ENCODE results near the gene TNRC6B. TPM values are rescaled to one million over a fixed set of nuclear protein-coding genes. Genes with fewer than 3 reads are reported as not detected.

TNRC6B gene
- total RNA-seq, 1 donor from 2014 or later: 43.3 TPM

DNA sequence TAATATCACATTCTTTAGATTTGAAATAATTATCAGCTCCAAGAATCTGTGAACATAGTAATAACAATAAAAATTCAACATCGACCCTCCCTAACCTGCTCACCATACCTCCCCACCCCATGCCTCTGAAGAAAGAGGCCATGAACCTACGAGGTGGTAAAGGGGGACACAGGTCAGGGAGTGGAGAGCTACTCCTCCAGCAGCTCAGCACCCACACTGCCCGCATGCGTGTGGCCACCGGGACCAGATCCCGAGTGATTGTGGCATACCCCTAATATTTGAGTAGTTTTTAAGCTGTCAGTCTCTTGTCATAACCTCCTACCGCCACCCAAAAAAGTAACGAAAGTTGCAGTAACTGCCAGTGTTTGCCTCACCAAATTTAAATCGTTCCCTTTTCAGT is 151.7 kb downstream of the TNRC6B start:
- intact Hi-C loops (cut with DNase I): no loop called here
- ATAC-seq (no peak), DNase-seq (ENCODE audit: missing footprints) (no peak)

DNA sequence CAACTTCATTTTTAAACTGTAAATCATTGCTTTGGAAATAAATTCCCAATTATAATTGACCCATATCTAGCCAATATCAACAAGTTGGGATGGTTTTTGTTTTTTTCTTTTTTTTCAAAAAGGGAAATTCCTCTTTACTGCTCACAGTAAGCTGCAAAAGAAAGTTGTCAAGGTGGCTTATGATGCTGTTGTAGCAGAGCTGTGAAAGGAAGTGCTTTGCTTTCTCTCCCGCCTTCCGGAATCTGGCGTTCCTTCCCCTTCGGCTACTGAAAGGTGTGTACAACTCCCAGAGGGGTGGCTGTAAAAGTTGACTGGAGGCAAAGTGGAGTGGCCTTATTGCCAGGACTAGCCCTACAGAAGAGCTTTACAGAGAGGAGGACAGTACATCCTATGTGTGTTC is 152.4 kb downstream of the TNRC6B start:
- ATAC-seq (no peak), DNase-seq (ENCODE audit: missing footprints) (no peak)
- intact Hi-C loops (cut with DNase I): no loop called here

DNA sequence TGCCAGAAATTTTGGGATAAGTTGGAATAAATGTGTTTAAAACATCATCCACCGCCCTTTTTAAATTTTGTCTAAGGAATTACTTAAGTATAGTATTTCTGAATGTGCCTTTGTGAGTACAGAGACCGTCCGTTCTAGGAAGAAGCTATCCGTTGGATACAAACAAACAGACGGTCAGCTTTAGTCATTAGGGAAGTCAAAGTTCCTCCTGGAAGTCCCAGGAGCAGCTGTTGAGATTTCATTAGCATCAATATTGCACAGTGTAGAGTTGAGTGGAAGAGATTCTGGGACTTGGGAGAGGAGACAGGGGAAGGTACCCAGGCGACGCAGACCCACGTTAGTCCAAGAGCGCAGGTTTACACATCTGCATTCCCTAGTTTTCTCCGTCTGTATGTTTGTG is 152.9 kb downstream of the TNRC6B start:
- ATAC-seq: peak; percentile 31
- intact Hi-C loops (cut with DNase I): no loop called here

DNA sequence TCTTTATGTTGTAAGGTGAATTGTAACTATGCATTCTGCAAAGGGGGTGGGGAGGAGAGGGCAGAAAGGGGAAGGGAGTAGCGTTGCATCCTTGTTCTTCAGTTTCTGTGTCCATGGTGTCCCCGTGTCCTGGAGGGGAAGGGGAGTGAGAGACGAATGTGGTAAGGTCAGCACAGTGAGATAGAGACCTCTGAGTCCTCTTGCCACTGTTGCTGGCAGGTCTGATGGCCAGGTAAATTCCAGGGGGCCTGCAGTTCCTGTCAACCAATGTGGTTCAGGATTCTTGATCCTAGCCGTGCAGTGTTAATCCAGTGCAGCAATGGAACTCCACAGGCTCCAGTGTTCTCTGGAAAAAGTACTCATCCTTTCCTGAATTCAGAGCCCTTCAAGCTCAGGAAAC is 154.0 kb downstream of the TNRC6B start:
- intact Hi-C loops (cut with DNase I): no loop called here
- DNase-seq (ENCODE audit: missing footprints) (no peak), ATAC-seq (no peak)

More for the DNA sequence above, 152.9 kb downstream of the TNRC6B start:
- DNase-seq (ENCODE audit: missing footprints): no peak

DNA sequence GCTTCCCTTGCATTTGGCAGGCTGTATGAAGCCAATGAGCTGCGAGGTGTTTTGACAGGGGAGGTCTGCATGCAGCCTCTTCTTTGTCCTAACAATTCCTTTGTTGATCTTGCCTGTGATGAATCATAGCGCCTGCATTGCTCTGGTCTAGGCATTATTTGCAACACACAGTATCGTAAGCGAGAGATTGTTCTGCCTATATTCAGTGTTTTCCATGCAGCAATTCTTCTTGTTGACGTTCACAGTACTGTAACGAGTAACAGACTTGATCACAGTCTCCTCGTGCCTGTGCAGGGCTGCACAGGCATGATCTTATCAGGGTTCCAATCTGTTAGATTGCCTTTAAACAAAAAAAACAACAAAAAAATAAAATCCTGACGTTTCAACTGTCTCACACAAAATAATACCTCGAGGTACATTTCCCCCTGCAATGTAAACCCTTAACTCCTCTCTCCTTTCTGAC is 154.6 kb downstream of the TNRC6B start:
- intact Hi-C loops (cut with DNase I): no loop called here
- no peak for ATAC-seq
- DNase-seq (ENCODE audit: missing footprints): no peak

DNA sequence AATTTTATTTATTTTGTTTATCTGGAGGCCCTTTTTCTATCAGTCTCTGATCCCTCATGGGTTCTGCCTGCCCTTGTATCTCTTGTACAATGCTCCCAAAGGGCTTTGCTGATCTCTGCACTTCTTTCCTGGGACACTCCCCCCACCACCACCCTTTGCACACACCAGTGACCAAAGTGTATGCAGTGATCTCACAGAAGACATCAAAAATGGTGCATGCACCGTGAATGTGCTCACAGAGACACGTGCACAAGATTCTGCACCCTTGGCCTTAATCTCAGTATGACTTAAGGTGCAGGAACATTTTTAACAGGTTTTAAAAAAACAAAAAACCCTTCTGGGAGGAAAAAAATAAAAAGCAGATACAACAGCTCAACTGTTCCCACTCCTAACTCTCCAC is 156.3 kb downstream of the TNRC6B start:
- ATAC-seq: no peak
- no peak for DNase-seq (ENCODE audit: missing footprints)
- intact Hi-C loops (cut with DNase I): no loop called here

DNA sequence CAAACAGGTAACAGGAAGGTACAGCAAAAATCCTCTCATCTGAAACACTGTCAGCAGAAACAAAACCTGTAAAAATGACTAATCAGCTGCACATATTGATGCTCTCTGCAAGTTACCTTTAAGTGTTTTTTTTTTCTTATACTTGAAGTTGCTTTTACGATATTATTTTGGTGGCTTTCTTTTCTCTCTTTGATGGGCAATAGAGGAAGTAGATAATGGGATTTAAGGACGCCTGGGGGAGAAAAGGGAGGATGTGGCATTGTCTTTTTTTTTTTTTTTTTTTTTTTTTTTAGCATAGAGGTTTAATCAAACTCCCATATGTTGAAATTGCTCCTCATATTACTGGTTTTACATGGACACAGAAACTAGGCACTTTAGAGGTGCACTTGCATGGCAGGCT is 157.2 kb downstream of the TNRC6B start:
- DNase-seq (ENCODE audit: missing footprints) (no peak), ATAC-seq (no peak)
- intact Hi-C loops (cut with DNase I): no loop called here

DNA sequence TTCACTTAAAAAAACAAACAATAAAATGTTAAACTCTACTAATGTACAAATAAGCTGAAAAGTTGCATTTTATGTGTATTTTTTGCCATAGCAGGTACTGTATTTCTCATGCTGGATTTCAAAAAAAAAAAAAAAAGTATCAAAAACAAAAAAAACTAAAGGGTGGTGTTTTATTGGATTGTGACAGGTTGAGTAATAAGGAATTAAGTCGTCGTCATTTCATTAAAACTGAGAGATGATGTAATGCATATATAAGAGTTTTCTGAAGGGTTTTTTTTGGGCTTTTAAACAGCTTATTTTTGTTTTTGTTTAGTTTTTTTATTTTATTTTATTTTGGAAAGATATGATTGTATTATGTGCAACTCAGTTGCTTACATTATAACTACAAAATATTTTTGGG is 157.6 kb downstream of the TNRC6B start:
- no peak for DNase-seq (ENCODE audit: missing footprints)
- intact Hi-C loops (cut with DNase I): no loop called here
- no peak for ATAC-seq

DNA sequence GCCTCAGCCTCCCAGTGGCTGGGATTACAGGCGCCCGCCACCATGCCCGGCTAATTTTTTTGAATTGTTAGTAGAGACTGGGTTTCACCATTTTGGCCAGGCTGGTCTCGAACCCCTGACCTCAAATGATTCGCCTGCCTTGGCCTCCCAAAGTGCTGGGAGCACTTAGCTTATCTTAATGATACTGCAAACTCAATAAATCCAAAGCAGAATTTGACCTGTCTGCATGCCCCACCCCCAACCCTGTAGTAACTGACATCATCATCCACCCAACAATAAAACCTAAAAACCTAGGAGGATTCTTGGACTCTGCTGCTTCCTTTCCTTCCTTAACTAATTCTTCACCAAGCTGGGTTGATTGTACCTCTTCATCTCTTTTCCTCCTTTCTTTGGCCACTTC is 162.3 kb downstream of the TNRC6B start:
- ATAC-seq: no peak
- intact Hi-C loops (cut with DNase I): no loop called here
- DNase-seq (ENCODE audit: missing footprints): no peak

DNA sequence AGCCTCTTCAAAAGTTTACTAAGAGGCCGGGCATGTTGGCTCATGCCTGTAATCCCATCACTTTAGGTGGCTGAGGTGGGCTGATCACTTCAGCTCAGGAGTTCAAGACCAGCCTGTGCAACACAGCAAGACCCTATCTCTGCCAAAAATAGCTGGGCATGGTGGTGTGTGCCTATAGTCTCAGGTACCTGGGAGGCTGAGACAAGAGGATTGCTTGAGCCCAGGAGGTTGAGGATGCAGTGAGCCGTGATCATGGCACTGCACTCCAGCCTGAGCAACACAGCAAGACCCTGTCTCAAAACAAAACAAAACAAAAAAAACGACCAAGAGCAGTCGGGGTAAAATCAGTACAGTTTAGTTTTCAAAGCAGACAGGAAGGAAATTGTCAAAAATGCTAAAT is 163.9 kb downstream of the TNRC6B start:
- no peak for DNase-seq (ENCODE audit: missing footprints)
- ATAC-seq: no peak
- intact Hi-C loops (cut with DNase I): no loop called here

DNA sequence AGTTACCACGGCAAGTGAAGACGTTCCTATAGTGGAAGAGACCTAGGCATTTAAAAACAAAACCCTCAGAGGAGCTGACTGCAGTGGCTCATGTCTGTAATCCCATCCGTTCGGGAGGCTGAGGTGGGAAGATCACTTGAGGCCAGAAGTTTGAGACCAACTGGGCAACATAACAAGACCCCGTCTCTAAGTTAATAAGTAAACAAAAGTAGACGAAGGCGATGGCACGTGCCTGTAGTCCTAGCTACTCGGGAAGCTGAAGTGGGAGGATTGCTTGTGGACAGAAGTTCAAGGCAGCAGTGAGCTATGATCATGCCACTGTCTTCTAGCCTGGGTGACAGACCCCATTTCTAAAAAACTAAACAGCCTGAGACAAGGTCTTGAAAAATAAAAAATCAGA is 164.8 kb downstream of the TNRC6B start:
- intact Hi-C loops (cut with DNase I): no loop called here
- ATAC-seq: no peak
- DNase-seq (ENCODE audit: missing footprints): no peak

DNA sequence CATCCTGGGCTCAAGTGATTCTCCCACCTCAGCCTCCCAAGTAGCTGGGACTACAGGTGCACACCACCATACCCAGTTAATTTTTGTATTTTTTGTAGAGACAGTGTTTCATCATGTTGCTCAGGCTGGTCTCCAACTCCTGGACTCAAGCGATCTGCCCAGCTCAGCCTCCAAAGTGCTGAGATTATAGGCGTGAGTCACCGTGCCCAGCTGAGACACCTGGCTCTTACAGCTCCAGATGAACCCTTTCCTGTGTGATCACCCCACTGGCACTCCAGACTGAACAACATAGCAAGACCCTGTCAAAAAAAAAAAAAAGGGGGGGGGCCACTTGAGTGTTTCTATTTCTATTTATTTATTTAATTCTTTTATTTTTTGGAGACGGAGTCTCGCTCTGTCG is 167.5 kb downstream of the TNRC6B start:
- ATAC-seq (no peak), DNase-seq (ENCODE audit: missing footprints) (no peak)
- intact Hi-C loops (cut with DNase I): loop anchor here (5.0 kb wide), 1 partner anchor 168 kb away; the partner anchor contains the start of gene TNRC6B

DNA sequence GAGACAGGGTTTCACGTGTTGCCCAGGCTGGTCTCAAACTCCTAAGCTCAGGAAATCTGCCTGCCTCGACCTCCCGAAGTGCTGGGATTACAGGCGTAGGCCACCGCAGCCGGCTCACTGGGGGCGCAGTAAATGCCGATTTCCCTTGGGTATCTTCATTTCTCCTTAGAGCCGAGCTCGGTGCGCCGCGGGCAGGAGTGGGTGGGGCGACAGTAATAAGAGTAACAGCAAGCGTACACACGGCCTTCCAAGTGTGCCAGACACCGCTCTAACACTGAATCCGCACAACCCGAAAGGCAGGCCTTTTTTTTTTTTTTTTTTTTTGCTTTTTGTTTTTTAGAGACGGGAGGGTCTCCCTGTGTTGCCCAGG is 168.1 kb downstream of the TNRC6B start:
- intact Hi-C loops (cut with DNase I): loop anchor here (2.0 to 5.0 kb wide), 3 partner anchors 168 to 811 kb away; partner anchors contain the start of gene TNRC6B
- ATAC-seq (peak; percentile 7), DNase-seq (ENCODE audit: missing footprints) (no peak)

DNA sequence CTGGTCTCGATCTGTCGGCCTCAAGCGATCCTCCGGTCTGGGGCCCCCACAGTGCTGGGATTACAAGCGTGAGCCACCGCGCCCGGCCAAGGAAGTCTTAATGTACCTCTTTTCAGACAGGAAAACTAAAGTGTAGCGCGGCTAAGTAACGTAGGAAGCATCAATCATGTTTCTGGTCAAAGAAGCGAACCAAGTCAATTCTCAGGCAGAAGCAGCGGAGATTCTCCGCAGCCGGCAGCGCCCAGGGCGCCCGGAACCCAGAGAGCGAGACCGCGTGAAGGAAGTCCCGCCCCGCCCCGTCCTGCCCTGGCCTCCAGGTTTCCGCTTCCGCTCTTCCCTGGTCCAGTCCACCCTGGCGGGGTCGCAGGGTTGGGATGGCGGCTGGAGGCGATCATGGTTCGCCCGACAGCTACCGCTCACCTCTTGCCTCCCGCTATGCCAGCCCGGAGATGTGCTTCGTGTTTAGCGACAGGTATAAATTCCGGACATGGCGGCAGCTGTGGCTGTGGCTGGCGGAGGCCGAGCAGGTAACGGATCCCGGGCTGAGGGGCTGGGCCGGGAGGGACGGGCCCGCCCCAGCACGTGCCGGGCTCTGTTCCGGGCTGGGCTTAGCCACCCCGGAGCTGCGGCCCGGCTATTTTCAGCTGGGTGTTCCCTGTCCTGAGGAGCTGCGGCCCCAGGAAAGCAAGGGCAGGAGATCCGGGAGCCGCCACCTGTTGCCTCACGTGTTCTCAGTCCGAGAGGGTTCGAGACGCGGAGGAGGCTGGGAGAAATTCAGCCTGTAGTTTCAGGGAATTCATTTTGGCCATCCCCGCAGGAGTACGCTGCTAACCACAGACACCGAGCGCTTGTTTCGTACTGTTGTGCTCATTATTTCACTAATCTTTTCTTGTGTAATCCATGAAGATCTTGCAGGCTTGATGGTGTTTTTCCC is 168.7 kb downstream of the TNRC6B start, which contains the start of gene ADSL:
ADSL (plus strand) TSS at position 316 of the 934 bp plus-strand sequence; CDS start at position 375, 59 bp downstream.
- DNase-seq (ENCODE audit: missing footprints) (peak; percentile 94), ATAC-seq (peak; percentile 98)
- intact Hi-C loops (cut with DNase I): loop anchor here (2.0 to 5.0 kb wide), 3 partner anchors 169 to 812 kb away; partner anchors contain the start of gene TNRC6B

DNA sequence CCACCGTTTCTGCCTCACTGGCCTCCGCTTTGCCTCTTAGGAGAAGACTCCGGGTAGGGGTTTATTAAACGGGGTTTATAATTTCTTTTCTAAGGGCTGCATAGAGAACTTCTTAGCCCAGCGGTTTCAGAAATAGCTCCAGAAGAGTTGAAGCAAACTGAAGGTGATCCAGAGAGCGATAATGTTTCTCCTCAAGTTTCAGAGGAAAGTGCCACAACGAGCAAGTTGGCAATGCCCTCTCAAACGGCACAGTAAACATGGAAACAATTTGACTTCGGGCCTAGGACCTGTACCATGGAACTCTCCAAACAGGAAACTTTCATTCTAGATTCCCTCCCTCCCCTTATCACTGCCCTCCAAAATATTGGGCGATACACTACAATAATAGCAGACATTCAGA is 169.6 kb downstream of the TNRC6B start:
- intact Hi-C loops (cut with DNase I): loop anchor here (2.0 to 5.0 kb wide), 3 partner anchors 170 to 812 kb away; partner anchors contain the start of gene TNRC6B
- ATAC-seq (no peak), DNase-seq (ENCODE audit: missing footprints) (no peak)

DNA sequence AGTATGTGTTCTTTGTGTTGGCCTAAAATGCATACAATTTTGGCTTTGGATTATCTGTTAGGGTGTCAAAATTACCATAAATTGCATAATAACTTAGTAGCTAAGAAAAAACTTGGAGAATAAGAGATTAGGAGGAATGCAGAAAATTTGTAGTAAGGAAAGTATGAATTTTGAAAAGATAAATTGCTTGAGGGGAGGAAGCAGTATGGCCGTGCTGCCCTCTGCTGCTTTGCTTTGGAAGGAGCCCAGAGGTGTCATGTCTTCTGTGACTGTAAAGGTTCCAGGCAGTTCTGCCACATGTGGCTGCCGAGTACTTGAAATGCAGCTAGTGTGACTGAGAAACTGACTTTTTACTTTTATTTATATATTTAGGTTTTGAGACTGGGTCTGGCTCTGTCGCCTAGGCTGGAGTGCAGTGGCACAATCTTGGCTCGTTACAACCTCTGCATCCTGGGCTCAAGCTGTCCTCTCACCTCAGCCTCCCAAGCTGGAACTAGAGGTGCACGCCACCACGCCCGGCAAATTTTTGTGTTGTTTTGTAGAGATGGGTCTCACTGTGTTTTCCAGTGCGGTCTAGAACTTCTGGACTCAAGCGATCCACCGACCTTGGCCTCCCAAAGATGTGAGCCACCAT is 170.4 kb downstream of the TNRC6B start:
- ATAC-seq: no peak
- intact Hi-C loops (cut with DNase I): loop anchor here (5.0 kb wide), 1 partner anchor 171 kb away; the partner anchor contains the start of gene TNRC6B
- DNase-seq (ENCODE audit: missing footprints): no peak

DNA sequence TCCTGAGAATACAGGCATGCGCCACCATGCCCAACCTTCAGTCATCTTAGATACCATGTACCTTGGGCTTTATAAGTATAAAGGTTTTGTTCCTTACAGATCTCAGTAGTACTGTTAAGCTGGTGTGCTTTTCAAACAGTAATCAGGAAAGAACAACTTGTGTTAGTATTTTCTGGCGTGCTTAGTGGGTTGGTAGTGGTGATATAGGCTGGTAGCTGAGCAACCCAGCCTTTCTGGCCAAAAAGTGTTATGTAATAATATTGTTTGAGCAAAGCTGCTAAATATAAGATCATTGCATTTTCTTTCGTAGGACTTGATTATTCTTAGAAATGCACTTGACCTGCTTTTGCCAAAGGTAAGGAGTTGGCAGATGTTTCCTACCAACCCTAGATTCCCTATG is 175.0 kb downstream of the TNRC6B start:
- intact Hi-C loops (cut with DNase I): no loop called here
- ATAC-seq (no peak), DNase-seq (ENCODE audit: missing footprints) (no peak)

DNA sequence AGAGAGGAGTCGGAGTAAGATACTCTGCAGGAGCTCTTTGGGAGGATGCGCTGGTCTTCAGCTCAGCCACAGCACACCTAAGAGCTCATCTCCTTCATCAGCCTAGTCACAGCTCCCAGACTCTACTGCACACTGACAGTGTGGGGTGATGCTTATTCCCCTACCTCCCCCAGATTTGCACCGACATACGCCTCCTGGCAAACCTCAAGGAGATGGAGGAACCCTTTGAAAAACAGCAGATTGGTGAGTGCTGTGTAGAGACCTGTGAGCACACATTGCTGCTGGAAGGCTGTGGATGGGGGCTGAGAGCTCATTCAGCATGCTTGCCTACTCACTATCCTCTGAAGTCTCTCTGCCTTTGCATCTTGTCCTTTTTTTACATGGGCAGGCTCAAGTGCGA is 183.4 kb downstream of the TNRC6B start:
- intact Hi-C loops (cut with DNase I): no loop called here
- no peak for ATAC-seq
- DNase-seq (ENCODE audit: missing footprints): no peak

DNA sequence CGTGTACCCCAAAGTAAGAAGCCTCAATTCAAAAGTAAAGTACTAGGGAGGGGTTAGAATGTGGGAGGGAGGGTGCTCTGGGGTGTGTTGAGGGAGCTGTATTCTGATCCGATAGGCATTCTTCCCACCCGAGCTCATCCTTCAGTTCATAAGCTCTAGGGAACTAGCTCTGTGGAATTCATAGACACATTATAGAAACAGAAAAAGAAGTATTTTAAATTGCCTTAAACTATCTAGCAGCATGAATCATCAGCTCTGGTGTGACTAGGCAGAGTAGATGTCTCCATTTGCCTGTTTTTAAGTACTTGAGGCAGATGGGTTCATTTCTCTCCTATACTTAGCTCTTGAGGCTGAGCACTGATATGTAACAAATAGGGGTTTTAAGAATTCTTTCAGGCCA is 185.3 kb downstream of the TNRC6B start:
- DNase-seq (ENCODE audit: missing footprints) (no peak), ATAC-seq (no peak)
- intact Hi-C loops (cut with DNase I): no loop called here

DNA sequence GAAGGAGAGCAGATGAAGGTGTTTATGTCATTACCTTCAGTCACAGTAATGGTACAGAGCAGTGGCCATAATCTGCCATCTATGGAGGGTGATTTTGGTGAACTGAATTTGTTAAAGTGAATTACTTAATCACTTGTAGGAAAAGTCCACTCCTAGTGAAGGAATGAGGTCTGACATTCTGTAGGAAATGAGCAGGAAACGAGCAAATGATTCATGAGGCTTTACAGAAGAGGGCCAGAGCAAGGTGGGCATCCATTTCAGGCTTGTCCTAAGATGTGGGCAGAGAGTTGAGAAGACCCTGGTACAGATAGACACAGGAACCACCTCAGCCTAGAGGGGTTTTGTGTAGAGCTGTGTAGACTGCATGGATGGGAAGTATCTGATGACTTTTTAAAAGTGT is 186.7 kb downstream of the TNRC6B start:
- ATAC-seq: no peak
- intact Hi-C loops (cut with DNase I): no loop called here

More for the DNA sequence above, 186.7 kb downstream of the TNRC6B start:
- no peak for DNase-seq (ENCODE audit: missing footprints)

All from Right ventricle myocardium inferior (tissue), 1 donor.